OCI-M2 (cell line): ENCODE results near the gene RPH3AL.

Experiments used
- DNase-seq: peaks from one replicate; lab custom pipeline; 2025; ENCODE audit not compliant: unreplicated experiment; lab: John Stamatoyannopoulos, UW

Gene RPH3AL

DNA sequence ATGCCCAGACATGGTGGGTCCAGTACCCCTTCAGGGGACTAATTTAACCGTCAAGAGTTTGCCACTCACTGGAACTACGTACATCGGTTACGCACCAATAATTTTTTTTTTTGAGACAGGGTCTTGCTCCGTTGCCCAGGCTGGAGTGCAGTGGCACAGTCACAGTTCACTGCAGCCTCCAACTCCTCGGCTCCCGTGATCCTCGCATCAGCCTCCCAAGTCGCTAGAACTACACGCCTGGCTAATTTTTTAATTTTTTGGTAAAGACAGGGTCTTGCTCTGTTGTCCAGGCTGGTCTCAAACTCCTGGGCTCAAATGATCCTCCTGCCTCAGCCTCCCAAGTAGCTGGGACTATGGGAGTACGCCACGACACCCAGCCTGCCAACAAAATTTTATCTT, 15.6 kb downstream of the RPH3AL start:
- no peak for DNase-seq

DNA sequence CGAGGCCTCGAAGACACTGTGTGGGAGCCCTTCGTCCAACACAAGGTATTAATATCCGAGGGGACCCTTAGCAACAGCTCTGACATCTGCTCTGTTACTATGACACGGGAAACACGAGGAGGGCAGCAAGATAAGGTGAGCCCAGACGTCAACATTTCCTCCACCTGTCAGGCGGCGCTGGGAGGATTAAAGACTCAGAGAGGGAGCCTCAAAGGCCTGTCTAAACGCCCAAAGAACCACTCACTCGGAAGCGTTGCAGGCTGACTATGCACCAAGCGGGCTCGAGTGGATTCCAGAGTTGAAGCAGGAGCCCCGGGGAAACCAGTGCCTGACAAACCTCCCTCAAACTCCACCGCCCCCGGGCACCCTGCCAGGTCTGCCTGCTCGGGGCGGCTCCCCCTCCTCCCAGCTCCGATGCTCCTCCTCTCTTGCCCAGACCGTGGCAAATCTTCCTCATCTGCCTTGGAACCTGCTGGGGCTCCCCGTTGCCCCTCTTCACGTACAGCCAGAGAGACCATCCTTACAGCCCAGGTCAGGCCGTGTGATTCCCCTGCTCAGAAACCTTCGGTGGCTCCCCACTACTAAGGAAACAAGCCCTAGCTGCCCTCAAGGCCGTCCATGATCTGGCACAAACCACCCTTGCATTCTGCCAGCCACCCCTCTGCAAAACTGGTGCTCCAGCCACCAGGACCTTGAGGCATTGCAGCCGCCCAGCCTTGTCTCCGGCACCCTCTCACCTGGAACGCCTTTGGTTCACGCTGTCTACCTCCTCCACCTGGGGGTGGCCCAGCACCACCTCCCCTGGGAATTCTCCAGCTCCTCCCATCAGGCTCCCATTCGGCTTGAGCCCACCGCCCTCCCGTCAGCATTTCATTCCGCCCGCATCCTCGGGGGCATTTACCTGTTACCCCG, 16.2 kb downstream of the RPH3AL start:
- no peak for DNase-seq

DNA sequence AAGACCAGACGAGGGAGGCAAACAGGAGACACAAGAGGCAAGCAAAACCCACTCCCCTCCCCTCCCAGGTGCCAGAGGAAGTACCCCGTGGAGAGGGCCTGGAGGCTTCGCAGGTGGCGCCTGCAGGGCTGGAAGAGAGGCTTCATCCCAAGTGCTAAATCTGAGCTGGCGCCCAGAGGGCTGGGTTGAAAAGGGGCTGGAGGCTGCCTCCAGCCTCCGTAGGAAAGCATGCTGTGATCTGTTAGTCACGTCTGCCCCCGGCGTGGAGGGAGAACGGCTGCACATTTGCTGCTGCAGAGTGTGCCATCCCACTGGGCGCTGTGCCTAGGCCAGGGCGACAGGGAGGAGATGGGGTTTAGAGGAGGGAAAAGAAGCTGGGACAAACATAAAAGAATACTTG, 16.9 kb downstream of the RPH3AL start:
- no peak for DNase-seq

DNA sequence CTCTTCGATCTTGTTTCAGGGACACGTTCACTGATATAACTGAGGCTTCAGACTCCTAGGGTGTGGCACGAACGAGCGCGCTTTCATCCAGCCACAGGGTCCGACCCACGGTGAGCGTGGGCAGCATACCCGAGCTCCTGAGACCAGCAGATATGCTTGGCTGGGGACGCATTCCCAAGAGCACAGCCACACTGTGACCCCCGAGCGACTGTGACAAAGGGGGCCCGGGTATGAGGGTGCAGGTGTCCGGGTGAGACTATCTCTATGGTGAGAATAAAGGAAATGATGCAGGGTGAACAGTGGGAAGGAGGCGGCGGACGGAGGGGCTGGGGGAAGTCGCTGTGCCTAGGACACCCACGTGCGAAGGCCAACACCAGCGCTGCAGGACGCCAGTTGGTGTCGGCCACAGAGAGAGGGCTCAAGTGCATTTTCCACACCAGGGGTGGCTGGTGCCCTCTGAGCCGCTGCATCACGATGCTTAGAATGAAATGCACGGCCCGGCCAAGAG, 17.6 kb downstream of the RPH3AL start:
- DNase-seq = no peak

DNA sequence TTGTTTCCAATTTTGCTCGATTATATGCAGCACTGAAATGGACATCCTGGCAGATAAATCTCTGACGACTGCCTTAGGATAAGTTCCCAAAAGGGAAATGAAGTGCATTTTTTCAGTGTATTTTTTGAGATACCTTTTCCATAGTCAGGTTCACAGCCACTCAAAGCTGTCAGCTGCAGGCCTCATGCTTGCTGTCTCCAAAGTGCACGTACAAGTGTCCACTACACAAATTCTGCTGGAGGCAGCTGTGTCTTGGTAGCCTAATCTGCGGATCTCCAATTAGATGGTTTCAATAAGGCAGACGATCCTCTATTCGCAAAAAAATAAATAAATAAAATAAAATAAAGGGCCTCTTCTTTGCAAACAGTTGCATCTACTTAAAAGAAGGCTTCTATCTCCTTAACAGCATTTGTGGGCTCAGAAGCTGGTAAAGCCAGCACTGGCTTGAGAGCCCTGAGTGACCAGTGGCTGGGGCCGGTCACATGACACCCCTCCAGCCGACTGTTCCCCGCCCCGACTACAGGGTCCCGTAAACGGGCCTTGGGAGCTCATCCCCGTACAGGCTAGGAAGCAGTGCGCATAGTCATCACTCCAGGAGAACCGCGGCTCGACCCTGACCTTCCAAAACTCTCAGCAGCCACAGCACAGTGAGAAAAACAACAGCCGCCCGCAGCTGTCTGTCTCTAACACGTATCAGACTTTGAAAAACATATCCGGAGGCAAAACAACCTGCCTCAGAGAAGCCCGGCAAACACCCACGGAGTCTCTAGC, 18.8 kb downstream of the RPH3AL start:
- DNase-seq = no peak

DNA sequence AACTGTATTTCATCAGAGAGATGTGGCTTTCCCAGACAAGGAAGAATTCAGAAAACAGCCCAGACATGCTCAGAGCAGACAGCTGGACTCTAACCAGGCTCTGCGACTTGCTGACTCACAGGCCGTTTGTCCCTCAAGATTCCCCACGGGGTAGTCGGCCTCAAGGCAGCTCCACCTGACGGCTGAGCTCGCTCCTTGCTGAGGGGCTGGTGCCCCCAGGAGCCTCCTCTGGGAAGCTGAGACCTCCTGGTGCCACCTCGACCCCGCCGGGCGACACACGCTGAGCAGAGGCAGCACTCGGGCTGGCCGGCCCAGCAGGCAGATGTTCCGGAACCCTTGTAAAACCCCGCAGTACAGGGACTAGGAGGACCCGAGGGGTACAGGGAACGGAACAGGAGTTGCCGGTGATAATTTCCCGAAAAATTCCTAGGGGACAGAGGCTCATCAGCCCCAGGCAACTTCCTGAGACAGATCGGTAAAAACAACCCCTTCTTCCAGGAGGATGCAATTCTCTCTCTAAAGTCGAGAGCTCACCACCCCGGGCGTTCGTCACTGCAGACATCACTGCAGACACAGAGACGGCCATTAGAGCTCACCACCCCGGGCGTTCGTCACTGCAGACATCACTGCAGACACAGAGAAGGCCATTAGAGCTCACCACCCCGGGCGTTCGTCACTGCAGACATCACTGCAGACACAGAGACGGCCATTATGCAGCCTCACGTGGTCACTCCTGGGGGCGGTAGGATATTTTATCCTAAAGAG, 19.9 kb downstream of the RPH3AL start:
- no peak for DNase-seq

DNA sequence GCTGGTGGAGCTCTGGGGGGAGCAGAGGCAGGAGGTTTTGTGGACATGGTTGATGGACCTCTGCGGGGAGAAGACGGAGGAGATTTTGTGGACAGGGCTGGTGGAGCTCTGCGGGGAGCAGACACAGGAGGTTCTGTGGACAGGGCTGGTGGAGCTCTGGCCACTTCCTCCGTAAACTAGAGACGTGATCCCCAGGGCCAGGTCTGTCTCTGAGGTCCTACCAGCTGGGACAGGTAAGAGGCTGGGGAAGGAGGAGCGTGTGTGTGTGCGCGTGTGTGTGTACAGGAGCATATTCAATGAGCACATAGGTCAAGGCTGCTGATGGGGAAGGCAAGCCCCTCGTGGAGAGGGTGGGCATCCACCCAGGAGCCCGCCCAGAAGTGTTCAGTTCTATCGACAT, 20.6 kb downstream of the RPH3AL start:
- no peak for DNase-seq

DNA sequence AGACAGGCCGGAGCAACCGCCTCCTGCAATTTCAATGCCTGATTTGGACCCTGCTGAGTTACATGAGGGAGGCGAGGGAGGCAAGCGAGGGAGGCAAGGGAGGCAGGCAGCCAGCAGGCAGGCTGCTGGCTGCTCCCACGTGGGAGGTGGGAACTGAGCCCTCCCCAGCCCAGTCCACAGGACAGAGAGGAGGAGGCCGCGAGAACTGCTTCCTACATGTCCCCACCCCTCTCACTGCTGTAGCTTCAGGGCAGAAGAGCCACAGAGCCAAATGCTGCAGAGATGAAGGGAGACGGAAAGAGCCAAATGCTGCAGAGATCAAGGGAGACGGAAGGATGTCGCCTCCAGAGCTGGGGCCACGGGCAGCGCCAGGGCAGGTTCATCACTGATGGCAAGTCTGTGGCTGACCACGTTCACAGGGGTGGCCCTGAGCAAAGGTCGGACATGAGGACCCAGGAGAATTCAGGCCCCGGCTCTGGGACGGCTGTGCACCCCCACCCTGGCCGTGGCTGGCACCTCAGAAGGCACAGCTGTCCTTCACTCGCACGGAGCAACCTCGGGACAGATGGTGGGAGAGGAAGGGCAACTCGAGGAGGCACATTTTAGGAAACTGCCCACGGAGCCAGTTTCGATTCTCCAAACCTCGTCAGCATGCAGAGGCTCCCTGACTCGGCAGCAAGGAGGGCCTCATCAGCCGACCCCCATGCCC, 21.5 kb downstream of the RPH3AL start:
- DNase-seq = no peak

DNA sequence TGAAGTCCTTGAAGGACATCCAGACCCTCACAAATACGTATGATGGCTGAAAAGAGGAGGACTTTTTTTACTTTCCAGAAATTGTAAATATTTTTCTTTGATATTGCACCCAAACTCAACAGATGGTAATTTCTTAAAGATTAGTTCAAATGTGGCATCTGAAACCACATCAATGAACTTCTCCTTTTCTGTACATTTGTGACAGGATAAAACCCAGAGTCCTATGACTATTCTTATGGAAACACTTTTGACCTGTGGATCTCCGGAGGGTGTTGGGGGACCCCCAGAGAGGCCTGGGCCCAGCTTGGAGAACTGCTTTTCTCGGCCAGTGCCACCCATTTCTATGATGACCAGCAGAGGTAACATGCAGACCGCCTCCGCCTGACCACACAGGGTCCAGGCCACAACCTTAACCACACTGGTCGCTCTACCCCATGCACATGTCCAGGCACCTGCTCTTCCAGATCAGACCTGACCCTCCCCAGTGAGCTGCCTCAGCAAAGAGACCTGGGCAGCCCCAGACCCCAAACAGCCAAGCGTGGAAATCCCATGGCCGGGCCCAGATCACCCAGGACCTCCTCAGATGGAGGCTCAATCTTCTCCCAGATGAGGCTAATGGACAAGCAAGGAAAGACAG, 22.7 kb downstream of the RPH3AL start:
- no peak for DNase-seq

DNA sequence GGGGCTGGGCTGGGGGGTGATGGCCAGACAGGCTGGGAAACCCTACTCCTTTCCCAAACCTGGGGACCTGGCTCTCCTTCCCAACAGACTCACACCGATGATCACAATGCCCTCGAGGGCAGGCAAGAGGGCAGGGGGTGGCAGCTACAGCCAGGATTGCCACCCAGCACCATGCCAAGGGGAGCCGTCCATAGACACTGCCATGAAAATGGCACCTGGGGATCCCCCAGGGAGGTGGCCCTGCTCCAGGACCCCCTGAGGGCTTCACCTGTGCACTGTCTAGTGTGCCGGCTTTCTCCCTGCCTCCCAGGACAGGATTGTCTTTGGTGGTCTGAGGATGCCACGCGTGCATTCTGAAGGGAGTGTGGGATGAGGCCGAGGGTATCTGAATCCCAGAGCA, 24.6 kb downstream of the RPH3AL start:
- no peak for DNase-seq

DNA sequence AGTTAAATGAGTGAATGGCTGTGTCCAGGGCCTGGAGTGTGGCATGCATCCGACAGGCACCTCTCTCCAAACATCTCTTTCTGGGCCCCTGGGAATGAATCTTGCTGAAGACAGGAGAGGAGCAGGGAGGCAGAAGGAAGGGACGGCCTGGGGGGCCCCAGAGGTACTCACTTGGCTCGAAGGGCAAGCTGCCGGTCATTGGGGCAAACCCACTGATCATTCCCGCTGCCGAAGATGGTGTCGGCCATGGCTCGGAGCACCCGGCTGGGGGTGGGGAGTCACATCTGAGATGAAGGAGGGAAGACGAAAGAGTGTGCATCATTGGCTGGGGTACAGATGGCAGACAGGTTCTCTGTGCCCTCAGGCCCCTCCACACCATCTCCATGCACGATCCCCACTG, 25.3 kb downstream of the RPH3AL start:
- DNase-seq = no peak

DNA sequence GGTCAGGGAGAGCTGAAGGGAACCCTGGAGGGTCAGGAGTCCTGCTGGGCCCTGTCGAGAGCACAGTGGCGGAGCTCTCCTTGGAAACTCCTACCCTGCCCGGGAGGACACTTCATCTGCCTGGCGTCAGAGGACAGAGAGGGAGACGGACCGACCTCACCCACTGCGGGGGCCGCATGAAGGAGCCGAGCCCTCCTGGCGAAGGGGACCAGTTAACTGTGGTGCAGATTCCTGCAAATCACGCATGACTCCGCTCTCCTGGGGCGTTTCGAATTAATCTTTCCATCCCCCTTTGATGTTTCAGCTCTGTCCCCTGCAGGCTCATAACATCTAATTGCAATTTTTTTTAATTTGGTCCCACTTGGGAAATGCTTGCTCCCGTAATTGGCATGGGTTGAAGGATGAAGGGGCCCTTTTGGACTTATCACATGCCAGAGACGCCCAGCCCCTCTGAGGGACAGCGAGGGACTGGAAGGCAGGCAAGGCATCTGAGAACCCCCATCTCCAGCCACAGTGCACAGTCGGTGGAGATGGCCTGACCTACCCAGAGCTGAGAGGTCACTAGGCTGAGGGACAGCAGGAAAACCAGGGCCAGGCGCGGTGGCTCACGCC, 26.5 kb downstream of the RPH3AL start:
- no peak for DNase-seq

DNA sequence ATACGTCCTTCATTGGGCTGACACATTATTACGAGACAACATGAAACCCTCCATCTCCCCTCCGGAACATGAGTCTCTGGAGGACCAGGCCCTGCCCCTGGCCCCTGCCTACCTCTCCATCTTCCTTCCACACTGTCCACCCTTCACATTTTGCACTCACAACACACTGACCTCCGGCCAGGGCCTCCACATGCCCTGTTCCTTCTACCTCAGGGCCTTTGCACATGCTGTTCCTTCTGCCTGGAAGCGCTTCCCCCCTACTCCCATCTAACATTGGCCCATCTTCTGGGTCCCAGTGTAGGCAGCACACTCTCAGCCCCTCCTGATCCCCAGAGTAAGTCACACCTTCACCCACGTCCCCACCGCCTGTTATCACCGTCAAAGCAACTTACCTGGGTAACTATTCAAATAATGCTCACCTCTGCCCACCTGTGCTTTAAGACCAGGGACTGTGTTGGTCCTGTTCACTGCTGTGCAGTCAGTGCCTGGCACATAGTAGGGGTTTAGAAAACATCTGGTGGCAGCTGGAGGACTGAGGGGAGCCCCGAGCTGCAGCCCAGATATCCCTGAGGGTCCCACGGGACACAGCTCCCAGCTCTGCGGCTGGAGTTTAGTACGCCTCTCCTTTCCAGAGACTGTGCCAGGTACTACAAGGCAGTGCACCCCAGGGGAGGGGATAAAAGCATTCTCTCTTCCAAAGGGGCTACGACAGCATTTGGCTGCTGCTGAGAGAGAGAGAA, 27.2 kb downstream of the RPH3AL start:
- no peak for DNase-seq

DNA sequence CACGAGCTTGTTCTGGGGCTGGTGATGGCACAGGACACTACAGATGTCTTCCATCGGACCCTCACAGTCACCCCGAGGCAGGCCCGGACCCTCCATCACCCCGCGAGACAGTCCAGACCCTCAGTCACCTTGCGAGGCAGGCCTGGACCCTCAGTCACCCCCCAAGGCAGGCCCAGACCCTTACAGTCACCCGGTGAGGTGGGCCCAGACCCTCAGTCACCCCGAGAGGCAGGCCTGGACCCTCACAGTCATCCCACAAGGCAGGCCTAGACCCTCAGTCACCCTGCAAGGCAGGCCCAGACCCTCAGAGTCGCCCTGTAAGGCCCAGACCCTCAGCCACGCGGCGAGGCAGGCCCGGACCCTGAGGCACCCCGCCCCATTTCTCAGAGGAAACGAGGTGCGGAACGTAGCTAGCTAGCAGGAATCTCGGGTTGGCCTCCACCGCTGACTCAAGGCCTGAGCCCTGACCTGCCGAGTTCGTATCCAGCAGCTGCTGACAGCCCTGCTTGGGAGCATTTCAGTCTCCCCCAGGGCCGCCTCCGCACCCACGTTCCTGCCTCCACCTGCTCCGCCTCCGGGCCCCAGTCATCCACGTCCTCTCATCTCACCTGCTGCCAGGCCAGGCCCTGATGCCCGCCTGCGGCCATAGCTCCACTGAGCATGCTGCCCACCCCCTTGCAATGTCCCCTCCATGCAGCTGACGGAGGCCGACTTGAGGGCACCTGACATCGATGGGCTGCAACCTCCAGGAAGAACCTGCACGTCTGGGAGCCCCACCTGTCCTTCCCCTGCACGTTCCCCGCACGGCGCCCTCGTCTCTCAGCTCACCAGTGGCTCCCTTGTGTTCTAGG, 28.7 kb downstream of the RPH3AL start:
- no peak for DNase-seq

DNA sequence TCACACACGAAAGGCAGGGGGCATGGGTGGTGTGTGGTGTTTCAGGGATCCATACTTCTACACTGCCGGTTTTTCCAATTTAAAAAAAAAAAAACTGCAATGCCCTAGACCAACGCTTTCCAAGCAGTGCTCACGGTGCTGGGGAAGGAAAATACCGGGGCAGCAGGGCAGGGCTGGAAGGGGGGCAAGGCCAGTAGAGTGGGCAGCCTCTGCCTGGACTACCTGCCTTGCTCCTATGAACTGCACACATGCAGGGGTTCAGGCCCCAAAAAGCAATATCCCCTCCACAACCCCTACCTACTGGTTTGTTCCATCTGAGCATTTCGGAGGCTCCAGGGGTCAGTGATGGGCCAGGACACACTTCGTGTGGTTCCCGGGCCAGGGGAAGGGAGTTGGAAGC, 29.4 kb downstream of the RPH3AL start:
- DNase-seq = no peak

DNA sequence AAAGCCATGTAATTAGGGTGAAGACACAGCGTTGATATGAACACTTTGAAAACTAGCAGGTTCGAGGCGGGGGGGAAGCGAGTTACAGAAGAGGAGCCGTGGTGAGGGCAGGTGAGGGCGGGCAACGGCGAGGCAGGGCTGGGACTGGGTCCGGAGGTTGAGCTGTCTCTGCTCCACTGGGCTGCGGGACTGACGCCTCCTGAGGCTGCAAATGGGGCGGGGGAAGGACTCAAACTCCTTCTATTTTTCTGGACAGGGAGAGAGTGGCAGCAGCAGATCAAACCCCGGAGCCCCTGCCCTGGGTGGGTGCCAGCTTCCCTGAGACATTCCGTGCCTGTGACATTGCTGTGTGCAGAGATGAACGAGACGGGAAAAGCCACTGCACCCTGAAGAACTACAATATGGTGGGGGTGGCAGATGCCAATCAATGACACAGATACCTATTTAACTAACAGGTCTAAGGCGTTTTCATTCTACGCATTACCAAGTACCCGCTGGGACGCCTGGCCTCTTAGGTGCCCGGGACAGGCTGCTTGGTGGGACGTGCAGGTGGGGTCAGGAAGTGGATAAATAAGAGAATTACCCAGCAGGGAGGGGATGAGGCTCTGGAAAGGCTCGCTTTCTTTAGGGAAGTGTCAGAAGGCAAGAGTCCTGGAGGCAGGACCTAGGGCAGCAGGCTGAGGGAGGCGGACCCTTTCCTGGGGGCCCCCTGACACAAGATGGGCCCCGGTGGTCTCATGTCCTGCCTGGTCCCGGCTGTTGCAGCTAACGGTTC, 30.4 kb downstream of the RPH3AL start:
- DNase-seq = no peak

DNA sequence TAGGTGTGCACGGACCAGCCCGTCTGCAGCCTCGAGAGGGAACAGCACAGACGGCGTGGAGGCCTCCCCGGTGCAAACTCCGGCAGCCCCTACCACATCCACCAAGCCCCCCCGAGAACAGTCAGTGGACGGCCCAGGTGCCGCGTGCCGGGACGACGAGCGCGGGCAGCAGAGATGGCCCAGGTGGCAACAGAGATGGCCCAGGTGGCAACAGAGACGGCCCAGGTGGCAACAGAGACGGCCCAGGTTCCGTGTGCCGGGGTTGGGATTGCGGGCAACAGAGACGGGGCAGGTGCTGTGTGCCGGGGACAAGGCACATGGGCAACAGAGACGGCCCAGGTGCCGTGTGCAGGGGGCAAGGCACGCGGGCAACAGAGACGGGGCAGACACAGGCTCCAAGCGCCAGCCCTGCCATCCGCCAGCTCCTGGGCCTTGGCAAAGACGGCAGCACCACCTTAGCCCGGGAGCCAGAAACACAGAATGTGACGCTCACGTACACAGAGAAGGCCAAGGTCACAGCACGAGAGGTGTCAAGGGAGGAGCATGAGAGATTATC, 31.1 kb downstream of the RPH3AL start:
- no peak for DNase-seq
